ENCODE results near the gene ZBTB16.

DNA sequence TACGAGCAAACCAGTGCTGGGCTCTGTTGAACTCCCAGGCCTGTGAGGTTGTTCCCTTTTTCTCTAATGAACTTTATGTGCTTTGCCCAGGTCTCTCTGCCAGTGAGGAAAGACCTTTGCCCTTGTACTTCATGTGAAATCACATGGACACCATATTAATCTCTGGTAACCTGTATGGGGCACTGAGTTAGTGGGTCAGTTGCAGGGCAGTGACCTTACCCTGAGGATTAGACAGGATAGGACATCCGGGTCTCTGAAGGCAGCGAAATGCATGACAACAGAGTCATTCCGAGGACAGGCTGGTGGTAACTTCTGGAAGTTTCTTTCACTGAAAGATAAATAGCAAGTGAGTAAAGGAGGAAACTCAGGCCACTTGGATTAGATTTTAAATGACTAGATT, 93.7 kb downstream of the ZBTB16 start:
- no peak for TF ChIP-seq ZBTB49 (tag by site-specific recombination; IDR thresholded peaks at IDR 0.05; ENCODE audit: low read depth)
- TF ChIP-seq ZBTB1 (tag by site-specific recombination; IDR thresholded peaks at IDR 0.05): no peak
- no peak for TF ChIP-seq CTCF (tag by site-specific recombination; IDR thresholded peaks at IDR 0.05)
- TF ChIP-seq ZNF2 (tag by site-specific recombination; IDR thresholded peaks at IDR 0.05): no peak
- TF ChIP-seq, protein P1, sequence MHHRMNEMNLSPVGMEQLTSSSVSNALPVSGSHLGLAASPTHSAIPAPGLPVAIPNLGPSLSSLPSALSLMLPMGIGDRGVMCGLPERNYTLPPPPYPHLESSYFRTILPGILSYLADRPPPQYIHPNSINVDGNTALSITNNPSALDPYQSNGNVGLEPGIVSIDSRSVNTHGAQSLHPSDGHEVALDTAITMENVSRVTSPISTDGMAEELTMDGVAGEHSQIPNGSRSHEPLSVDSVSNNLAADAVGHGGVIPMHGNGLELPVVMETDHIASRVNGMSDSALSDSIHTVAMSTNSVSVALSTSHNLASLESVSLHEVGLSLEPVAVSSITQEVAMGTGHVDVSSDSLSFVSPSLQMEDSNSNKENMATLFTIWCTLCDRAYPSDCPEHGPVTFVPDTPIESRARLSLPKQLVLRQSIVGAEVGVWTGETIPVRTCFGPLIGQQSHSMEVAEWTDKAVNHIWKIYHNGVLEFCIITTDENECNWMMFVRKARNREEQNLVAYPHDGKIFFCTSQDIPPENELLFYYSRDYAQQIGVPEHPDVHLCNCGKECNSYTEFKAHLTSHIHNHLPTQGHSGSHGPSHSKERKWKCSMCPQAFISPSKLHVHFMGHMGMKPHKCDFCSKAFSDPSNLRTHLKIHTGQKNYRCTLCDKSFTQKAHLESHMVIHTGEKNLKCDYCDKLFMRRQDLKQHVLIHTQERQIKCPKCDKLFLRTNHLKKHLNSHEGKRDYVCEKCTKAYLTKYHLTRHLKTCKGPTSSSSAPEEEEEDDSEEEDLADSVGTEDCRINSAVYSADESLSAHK (tag by site-specific recombination; IDR thresholded peaks at IDR 0.05): no peak
- TF ChIP-seq ZEB2 (tag by site-specific recombination; IDR thresholded peaks at IDR 0.05): no peak
- no peak for TF ChIP-seq ZNF140 (tag by site-specific recombination; IDR thresholded peaks at IDR 0.05)
- TF ChIP-seq ZNF266 (tag by site-specific recombination; IDR thresholded peaks at IDR 0.05; ENCODE audit: low read depth): no peak
- TF ChIP-seq, protein P2, sequence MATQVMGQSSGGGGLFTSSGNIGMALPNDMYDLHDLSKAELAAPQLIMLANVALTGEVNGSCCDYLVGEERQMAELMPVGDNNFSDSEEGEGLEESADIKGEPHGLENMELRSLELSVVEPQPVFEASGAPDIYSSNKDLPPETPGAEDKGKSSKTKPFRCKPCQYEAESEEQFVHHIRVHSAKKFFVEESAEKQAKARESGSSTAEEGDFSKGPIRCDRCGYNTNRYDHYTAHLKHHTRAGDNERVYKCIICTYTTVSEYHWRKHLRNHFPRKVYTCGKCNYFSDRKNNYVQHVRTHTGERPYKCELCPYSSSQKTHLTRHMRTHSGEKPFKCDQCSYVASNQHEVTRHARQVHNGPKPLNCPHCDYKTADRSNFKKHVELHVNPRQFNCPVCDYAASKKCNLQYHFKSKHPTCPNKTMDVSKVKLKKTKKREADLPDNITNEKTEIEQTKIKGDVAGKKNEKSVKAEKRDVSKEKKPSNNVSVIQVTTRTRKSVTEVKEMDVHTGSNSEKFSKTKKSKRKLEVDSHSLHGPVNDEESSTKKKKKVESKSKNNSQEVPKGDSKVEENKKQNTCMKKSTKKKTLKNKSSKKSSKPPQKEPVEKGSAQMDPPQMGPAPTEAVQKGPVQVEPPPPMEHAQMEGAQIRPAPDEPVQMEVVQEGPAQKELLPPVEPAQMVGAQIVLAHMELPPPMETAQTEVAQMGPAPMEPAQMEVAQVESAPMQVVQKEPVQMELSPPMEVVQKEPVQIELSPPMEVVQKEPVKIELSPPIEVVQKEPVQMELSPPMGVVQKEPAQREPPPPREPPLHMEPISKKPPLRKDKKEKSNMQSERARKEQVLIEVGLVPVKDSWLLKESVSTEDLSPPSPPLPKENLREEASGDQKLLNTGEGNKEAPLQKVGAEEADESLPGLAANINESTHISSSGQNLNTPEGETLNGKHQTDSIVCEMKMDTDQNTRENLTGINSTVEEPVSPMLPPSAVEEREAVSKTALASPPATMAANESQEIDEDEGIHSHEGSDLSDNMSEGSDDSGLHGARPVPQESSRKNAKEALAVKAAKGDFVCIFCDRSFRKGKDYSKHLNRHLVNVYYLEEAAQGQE (tag by site-specific recombination; IDR thresholded peaks at IDR 0.05): no peak
- TF ChIP-seq IKZF3 (tag by site-specific recombination; IDR thresholded peaks at IDR 0.05): no peak
- TF ChIP-seq ZNF660 (tag by site-specific recombination; IDR thresholded peaks at IDR 0.05): no peak
- TF ChIP-seq ZNF670 (tag by site-specific recombination; IDR thresholded peaks at IDR 0.05; ENCODE audit: low read depth): no peak
- TF ChIP-seq, protein P3, sequence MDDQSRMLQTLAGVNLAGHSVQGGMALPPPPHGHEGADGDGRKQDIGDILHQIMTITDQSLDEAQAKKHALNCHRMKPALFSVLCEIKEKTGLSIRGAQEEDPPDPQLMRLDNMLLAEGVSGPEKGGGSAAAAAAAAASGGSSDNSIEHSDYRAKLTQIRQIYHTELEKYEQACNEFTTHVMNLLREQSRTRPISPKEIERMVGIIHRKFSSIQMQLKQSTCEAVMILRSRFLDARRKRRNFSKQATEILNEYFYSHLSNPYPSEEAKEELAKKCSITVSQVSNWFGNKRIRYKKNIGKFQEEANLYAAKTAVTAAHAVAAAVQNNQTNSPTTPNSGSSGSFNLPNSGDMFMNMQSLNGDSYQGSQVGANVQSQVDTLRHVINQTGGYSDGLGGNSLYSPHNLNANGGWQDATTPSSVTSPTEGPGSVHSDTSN (CRISPR knock-in tag; IDR thresholded peaks at IDR 0.05): no peak

All from HEK293 (cell line).